HG03565 (cell line): ENCODE measurements around the gene SCUBE3.

Experiments used
- ATAC-seq: cut with Tn5 transposase; IDR thresholded peaks from one replicate; pipeline ENCODE4 v1.9.1; 2021; ENCODE audit warnings: mild to moderate bottlenecking, moderate library complexity; ENCODE audit not compliant: unreplicated experiment

SCUBE3 gene

DNA sequence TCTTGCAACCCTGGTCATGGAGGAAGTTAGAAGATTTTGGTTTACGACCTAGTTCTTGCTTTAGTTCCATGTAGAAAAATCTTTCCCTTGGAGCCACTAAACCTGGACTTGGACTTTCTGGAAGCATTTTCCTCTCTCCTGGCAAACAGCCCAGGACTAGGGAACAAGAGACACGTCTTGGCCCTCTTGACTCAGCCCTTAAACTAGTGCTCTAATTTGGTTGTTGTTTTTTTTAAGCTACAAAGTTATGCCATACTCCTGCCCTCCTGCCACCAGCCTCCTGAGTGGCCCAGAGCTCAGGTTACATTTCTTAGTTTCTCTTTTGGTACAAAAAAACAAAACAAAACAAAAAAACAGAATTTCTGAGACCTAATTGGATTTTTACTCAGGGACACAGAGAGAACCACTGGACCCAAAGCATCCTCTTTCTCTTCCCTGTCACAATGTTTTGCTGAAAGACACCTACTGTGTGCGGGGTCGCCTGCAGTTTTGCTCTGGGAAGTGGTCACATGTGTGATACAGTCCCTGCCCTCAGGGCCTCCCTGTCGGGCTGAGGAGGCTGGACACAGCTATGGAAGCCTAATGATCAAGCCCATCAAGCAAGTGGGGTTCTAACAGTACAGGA is 32.3 kb upstream of the SCUBE3 start:
- ATAC-seq = no peak

DNA sequence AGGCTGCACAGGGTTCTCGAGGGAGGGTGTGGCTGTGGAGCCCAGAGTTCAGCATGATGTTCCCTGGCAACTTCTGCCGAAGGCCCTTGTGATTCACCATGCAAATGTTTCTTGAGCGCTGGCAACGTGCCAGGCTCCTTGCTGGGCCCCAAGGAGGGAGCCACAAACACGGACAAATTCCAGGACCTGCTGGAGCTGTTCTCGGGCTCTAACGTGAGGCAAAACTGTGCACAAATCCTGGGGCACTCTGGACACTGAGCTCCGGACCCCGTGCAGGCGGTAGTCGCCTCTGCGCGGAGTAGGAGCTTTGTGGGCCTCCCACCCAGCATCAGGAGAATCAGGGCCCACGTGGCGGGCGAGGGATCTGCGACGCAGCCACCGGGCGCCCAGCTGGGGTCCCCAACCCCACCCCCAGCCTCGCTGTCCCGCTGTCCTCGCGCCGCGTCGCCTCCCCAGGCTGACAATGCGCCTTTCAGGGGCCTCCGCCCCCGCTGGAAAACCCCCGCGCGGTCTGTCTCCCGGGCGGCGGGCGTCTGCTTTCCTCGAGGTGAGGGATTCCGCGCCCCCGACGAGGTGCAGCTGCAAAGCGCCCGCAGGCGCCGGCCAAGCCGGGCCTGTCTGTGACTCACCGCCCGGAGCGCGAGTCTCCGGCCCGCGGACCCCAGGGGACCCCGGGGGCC is 31.7 kb upstream of the SCUBE3 start:
- ATAC-seq = no peak

DNA sequence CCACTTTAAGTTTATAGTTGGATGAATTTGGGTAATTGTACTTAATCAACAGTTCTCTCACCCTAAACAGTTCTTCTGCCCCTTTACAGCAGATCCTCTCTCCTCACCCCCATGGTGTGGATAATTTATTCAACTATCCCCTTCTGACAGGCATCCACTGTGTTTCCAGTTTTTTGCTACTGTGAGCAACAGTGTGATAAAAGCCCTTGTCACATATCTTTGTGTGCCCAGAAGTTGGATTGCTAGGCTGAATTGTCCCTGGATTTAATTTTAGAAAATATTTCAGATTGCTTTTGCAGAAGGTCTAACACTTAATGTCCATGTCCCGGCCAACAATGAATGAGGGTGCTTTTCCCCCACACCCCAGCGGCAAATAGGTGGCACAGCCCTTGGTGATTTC is 30.5 kb upstream of the SCUBE3 start:
- ATAC-seq = no peak

DNA sequence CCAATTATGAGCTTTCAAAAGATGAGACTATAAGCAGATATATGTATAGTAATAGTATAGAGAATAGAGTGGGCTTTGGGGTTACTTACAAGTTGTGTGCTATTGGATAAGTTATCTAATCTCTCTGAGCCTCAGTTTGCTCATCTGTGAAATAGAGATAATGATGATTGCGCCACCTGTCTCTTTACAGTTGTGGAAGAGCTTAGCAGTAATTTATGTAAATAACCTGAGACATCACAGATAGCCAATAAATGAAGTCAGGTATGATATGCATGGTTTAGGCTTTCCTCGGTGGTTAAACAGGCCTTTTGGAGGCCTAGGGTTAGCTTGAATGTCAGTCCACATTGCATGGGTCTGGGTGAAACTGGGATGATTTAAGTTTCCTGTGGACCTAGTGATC is 29.8 kb upstream of the SCUBE3 start:
- ATAC-seq = no peak

DNA sequence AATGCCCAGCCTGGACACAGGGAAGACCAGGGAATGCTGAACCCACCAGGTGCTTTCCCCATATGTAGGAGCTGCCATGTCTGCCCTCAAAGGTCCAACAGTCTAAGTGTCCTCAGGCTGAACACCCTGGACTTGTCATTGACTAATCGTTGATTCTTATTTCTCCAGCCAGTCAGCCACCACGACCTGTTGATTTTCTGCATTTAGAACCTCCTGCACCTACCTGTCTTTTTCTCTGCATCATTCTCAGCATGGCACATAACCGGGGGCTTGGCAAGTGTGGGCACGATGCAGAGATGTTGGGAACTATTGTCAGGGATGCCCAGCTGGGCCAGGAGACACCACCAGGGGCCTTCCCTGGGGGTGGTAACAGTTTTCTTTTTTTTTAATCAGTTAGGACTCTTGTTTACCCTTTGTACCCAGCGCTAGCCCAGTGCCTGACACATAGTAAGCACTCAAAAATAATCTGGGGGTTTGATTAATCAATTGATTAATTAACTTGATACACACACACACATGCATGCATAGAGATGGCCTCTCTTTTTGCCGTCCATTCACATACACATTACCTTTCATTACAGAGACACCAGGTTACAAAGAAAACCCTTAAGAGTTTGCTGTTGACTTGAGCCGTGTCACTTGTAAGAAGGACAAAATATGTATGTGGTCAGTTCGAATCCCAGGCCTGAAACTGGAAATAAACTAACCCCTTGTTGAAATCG is 29.0 kb upstream of the SCUBE3 start:
- ATAC-seq = no peak

DNA sequence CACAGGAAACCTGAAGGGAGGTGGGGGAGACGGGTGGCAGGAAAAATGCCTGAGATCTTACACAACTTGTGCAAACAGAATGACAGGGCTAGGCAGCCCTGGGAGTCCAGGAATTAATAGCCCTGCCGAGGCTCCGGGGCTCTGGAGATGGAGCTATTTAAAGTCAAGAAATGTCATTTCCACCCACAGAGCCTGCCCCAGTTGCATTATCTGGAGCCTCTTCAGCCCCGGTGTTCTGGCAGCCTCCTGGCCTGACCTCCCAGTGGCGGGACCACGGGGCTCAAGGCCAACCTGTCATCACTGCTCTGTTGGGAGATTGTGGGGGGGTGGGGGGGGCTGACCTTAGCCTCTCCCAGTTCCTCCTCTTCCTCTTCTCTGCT is 28.5 kb upstream of the SCUBE3 start:
- ATAC-seq = no peak

DNA sequence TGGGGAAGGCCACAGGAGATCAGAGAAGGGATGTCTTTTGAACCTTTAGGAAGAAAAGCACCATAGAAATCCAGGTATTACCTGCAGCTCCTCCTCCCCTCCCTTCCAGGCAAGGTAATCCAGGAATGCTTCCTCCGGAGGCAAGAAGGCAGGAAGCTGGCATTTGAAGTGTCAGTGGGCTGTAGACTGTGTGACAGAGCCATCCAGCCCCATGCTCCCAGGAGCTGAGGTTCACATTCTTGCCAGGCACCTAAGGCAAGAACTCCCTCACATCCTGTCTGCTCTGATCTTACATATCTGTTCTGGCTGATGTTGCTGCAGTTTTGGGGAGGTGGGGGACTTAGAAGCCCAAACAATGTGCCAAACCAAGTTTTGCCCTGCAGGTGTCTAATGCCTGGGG is 27.8 kb upstream of the SCUBE3 start:
- no peak for ATAC-seq

DNA sequence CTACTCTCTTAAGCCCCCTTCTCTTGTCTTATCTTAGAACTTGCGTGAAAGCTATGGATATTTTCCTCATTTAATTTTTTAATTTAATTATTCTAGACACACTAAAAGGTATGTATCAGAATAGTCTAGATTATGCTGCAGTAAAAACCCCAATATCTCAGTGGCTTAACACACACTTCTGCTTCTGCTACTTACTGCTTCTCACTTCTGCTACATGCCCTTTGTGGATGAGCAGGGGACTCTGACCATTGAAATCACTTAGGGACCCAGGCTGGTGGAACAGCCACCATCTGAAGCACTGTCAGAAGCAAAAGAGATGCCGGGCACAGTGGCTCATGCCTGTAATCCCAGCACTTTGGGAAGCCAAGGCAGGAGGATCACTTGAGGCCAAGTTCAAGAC is 27.2 kb upstream of the SCUBE3 start:
- ATAC-seq = no peak

DNA sequence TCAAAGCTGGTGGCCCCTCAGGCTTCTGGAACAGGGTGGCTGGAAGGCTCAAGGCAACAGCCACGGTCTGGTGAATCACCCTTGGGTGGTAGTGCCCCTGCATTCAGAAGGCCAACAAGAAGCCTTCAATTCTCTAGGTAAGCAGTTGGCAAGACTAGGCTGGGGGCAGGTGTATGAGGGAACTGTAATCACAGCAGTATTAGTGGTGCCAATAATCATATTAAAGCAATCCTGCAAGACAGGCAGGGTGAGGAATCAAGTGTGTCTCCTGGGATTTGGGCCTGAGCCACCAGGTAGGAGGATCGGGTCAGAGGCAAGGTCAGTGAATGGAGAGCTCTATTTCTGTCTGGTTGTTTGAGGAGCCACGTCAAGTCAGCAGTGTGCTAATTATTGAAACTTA is 24.9 kb upstream of the SCUBE3 start:
- no peak for ATAC-seq

DNA sequence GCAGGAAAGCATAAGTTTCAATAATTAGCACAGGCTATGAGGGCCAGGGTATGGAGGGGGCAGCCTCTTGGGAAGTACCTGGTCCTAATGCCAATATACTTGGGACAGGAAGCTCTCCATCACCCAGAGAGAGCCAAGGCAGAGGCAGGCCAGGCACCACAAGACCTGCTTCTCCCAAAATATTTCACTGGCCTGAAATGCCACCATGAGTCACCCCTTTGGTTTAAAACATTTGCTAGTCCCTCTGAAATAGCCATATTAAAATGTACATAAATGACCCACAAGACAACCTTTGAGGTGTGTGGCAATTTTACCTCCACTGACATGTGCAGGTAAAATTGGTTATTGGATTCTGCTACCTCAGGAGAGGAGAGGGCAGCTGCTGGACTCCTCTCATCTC is 23.4 kb upstream of the SCUBE3 start:
- ATAC-seq = no peak

DNA sequence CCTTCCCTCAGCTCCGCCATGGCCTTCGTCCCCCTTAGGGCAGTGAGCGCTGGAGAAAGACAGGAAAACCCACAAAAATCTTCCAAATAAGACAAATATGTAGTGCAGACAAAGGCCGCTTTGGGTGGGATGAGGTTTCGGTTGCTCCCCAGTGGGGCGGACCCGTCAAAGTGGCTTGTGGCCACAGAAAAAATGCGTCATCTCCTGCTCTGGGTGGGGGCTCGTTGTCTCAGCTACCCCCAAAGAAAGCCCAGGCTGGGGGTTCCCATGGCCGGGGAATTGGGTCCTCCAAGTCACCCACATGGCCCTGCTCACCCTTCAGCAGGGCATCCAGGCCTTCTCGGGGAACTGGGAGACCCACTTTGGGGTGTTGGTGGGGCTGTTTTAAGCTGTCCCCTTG is 21.9 kb upstream of the SCUBE3 start:
- ATAC-seq = no peak

DNA sequence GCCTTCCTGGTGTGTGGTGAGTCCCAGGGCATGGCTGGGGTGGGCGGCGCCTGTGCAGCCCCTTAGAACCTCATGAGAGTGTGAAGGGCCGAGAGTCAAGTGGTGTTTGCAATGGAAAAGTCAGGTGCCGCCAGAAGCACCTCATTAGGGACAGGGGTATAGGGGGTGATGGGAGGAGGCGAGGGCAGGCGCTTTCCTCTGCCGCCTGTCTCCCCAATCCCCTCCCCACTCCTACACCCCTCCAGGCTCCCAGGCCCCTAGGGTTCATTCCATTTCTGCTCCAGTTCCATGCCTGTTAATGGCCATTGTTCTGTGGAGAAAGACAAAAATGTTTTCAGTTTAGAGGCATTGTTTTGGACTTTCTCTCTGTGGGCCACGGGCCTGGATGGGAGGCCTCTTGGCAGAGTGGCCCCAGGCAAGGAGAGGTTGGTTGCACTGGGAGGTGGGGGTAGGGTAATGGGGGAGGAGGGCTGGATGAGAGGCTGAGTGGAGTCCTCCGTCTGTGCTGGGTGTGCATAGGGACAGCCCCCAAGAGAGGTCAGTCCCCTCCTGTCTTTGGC is 21.4 kb upstream of the SCUBE3 start:
- ATAC-seq = no peak

DNA sequence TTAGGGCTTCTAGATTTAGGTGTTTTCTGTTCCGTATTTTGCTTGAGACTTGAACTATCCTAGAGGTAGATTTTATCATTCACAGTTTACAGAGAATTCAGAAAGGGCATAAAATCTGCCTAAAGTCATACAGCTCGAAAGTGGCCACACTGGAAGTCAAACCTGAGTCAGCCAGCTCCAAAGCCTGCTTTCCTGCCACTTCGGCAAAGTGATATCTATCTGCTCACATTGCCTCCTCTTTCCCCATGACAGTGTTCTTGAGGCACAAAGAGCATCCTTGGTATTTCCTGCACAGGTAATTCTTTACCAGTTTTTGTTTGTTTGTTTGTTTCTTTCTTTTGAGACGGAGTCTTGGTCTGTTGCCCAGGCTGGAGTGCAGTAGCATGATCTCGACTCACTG is 19.4 kb upstream of the SCUBE3 start:
- ATAC-seq = no peak

DNA sequence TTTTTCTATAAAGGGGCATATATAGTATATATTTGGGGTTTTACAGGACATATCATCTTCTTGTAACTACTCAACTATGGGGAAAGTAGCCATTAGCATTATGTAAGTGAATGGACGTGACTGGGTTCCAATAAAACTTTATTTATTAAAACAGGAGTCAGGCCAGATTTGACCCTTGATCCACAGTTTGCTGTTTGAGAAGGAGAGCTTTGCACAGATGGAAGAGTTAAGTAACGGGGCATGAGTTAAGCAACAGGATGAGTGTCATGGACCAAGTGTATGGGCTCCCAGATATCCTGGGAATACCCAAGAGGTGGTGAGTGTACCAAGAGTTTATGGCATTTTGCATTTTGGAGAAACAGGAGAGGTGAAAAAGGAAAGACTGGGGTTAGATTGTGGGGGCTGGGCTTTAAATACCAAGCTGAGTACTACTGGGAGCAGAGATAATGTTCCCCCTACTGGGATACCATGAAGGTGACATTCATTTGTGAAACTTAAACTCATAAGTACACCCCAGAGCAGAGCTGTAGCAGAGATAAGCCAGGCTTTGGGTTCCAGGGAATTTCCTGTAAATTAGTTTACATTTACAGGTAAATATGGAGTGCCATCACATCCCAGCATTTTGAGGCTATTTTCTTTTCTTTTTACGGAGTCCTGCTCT is 18.5 kb upstream of the SCUBE3 start:
- no peak for ATAC-seq

DNA sequence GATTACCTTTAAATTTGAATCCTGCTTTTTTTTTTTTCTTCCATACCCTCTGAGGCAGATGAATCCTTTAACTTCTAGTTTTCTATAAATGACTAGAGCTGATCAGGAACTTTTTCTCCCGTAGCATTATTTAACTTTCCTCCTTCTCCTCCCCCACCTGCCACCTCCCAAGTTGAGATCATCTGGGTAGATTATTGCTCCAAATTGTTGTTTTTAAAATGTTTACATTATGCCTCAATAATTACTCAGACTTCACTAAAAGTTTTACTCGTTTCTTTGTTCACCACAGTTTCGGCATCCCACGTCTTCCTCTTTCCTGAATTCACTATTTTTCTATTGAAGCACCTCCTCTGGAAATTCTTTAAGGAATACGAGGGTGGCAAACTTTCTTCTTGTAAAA is 16.6 kb upstream of the SCUBE3 start:
- ATAC-seq = no peak

DNA sequence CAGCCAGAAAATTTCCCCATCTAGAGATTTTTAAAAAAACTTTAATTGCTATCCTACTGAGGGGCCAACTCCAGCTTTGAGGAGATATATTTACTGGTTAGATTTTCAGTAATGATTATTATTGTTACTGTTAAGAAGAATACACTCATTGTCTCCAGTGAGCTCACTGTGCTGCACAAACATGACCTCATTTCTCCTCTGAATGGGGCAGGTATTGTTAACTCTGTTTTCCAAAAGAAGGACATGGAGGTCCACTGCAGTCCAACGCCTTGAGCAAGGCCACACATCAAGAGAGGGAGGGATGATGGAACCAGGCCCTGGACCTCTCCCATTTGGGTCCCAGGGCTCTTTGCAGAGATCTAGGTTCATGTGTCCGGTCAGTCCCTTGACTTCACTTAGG is 13.9 kb upstream of the SCUBE3 start:
- ATAC-seq = no peak

DNA sequence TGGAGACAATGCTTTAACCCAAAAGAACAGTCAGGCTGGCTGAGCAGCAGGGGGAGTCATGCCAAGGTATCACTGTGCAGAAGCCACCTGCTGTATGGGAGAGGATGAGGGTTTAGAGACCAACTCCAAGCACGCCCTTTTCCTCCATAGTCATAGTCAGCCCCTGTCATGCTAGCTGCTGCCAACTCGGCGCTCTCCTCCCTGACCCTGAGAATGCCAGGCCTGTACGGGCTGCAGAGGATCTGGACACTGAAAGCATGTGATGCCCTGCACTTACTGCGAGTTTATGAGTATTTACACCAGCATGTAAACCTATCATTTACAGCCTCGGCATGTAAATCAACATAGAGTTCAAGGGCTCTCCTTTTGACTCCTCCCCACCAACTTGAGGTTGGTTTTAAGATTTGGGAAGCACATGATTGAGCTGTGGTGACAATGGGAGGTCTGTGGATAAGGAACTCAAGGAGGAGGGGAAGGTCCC is 11.7 kb upstream of the SCUBE3 start:
- no peak for ATAC-seq

DNA sequence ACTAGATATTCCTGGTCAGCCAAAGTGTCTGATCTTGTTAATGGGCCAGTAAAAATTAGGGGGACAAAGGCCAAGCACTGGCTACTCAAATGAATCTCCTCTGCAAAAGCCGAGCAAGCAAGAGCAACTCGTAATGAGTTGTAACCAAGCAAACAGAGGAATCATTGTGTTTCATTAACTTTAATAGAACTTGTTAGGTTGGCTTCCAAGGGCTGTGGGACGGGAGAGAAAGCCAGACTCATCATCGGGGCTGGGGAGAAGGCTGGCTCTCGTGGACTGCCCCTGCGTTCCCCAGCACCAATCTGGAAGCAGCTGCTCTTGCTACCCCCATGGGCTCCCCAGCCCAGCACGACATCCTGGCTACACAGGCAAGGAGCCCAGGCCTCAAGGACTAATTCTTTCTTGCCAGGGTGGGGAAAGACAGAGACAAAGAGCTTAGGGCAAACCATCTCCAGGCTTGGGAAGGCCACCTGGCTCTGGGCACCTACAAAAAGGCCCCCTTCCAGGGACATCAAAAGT is 10.5 kb upstream of the SCUBE3 start:
- ATAC-seq = no peak

DNA sequence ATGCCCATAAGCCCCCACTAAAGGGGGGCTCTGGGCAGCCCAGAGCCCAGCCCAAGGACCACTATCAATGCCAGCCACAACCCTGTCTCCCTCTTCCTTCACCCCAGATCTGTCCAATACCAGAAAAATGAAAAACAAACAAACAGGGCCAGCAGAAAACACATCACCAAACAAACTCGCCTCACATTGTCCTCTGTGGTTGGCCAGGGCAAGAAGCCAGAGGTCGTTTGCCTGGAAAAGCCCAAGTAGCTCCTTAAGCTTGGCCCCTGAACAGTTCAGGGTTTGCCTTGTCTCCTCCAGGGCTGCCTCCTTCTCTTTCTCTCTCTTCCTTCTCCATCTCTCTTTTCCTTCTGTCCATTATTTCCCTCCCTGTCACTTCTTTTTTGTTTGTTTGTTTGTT is 10.1 kb upstream of the SCUBE3 start:
- ATAC-seq = no peak

DNA sequence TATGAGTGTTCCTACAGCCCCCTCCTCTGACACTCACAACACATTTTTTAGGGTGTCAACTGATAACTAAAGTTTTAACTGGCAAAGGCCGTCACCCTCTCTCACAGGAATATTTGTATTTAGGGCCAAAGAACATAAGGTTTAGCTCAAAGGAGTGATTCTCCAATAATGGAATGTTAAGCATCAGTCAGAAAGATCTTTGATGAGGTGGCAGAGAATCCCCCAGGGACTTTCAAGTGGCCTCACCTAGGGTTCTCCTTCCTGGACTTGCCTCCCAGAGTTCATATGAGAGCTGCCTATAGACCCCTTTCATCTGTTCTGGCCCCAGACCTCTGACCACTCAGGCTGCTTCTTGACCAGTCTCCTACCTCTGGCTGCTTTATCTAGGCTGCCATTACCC is 7.4 kb upstream of the SCUBE3 start:
- ATAC-seq = no peak

DNA sequence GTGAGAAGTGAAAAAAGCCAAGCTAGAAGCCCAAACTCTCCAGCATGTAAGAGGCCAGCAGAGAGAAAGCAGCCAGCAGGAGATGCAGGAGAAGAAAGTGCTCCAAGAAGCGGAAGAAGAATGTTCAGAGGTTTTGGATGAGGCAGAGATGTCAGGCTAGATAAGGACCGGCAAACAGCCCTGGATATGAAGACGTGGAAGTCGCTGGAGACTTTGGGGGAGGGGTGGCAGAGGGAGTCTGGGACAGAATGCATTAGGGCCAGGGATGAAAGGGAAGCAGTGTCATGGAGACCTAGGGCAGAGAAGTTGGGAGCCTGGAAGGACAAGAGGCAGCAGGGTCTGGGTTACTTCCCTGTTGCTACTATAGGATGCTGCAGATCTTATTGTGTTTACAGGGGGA is 5.3 kb upstream of the SCUBE3 start:
- ATAC-seq = no peak
